GM12878 (cell line): ENCODE data around the gene VCP.

Experiments
- CREB1 ChIP-seq: IDR thresholded peaks from 2 replicates; pipeline ENCODE4 v1.6.1; 2012; ENCODE audit warnings: low read depth, mild to moderate bottlenecking, inconsistent platforms
- CREM ChIP-seq: IDR thresholded peaks from 2 replicates; pipeline ENCODE4 v1.6.1; 2014; ENCODE audit warnings: antibody characterized with exemption, low read depth
- CTCF ChIP-seq, 3 experiments: IDR thresholded peaks in 2 of 3; conservative IDR thresholded peaks in 1 of 3; 2 replicates each; pipeline ENCODE4 v1.5.1; 2011; ENCODE audit warnings: low read depth in 3 of 3, low read length in 3 of 3, mild to moderate bottlenecking in 3 of 3, control low read depth in 2 of 3, moderate library complexity in 2 of 3, inconsistent platforms in 1 of 3, mixed read lengths in 1 of 3; ENCODE audit not compliant: control insufficient read depth in 2 of 3, insufficient read depth in 1 of 3; ENCODE audit errors: extremely low read depth in 1 of 3
- FOXM1 ChIP-seq: IDR thresholded peaks from 2 replicates; pipeline ENCODE4 v1.6.1; 2012; ENCODE audit warnings: low read depth, mild to moderate bottlenecking, inconsistent platforms, low read length, moderate library complexity
- HCFC1 ChIP-seq: fragments of 150-350 bp; IDR thresholded peaks from 2 replicates; pipeline ENCODE4 v1.6.1; 2014; ENCODE audit warnings: low read length
- MXI1 ChIP-seq: fragments of 150-350 bp; IDR thresholded peaks from 2 replicates; pipeline ENCODE4 v1.6.1; 2011; ENCODE audit warnings: low read depth, mild to moderate bottlenecking, inconsistent platforms, low read length, improper control_type of control experiment
- PAX8 ChIP-seq: fragments of 450-650 bp; IDR thresholded peaks from 2 replicates; pipeline ENCODE4 v1.6.1; 2017; ENCODE audit warnings: mild to moderate bottlenecking, moderate library complexity
- POLR2A ChIP-seq: IDR thresholded peaks from 2 replicates; pipeline ENCODE4 v1.6.1; 2011; ENCODE audit warnings: low read depth, mild to moderate bottlenecking, low read length
- RCOR1 ChIP-seq: conservative IDR thresholded peaks from 2 replicates; pipeline ENCODE4 v1.6.1; 2012; ENCODE audit warnings: low read depth, low read length, improper control_type of control experiment
- SUZ12 ChIP-seq: fragments of 200-600 bp; sonication (generic); IDR thresholded peaks from one replicate; pipeline ENCODE4 v1.6.1; 2018; ENCODE audit warnings: antibody characterized with exemption, mild to moderate bottlenecking; ENCODE audit not compliant: unreplicated experiment

- TF ChIP-seq POLR2A (no peak; the same call in 1 of the 2 replicates), RCOR1 (no peak), CREM (no peak; the same call in 1 of the 2 replicates), SUZ12 (no peak), MXI1 (no peak), PAX8 (no peak), CREB1 (peak; percentile 37; the same call in 1 of the 2 replicates), CTCF (IDR thresholded peaks at IDR 0.05 in 2 of 3, conservative IDR thresholded peaks at IDR 0.05 in 1 of 3; ENCODE audit: control insufficient read depth in 2 of 3, extremely low read depth in 1 of 3, insufficient read depth in 1 of 3, low read depth in 3 of 3, low read length in 3 of 3) (peak in 2 of 3 experiments; percentile 29 to 33; a peak in 3 of 6 replicates), FOXM1 (no peak), HCFC1 (peak; percentile 7; the same call in 1 of the 2 replicates)
These were observed 488 bp downstream of the VCP start for GRCh38 chr9:35071814-35072460.
